DMS53 treated with DMSO at 0.1 percent for 48 hours (cell line): ENCODE measurements around the gene ADAMTS14.

Experiments used
- DNase-seq: peaks from one replicate; lab custom pipeline; 2025; ENCODE audit not compliant: unreplicated experiment; lab: John Stamatoyannopoulos, UW

ADAMTS14 gene

DNA sequence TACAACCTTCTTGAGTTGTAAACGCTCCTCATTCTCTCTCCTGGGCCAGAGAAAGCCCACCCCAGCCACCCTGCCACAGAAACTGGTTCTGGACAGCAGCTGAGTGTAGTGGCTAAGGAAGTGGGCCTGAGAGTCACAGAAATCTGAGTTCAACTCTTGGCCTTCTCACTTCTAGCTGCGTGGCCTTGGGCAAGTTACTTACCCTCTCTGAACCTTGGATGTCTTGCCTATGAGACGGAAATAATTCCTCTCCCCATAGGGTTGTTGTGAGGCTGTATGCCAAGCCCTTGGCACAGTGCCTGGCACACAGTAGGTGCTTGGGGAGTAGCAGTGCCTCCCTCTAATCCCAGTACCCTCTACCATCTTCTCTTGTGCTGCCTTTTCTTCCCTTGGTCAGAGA is 51.5 kb downstream of the ADAMTS14 start:
- no peak for DNase-seq

DNA sequence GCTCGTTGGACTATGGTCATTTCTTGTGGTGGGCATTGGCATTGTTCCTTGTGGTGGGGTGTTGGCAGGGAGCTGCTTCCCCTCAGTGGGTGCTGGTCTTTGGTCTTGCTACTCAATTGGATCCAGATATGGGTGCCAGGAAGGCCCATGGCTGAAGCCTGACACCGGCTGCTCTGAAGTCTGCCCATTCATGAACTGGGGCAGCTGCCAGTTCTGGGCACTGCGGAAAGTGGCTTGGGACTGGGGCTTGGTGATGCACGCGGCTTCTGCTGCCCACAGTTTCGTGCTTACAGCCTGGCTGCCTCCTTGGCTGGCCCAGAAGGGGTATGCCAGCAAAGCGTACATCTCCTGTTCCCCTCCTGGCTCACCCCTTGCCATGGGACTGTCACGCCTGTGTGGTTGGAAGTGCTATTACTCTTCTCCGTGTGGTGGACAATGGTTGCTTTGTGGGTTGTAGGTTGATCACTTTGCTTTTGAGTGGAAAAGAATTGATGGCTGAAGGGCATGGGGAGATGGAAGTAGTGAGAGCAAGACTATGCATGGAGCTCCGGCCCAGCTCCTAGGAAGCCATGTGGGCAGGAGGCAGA is 54.7 kb downstream of the ADAMTS14 start:
- no peak for DNase-seq

DNA sequence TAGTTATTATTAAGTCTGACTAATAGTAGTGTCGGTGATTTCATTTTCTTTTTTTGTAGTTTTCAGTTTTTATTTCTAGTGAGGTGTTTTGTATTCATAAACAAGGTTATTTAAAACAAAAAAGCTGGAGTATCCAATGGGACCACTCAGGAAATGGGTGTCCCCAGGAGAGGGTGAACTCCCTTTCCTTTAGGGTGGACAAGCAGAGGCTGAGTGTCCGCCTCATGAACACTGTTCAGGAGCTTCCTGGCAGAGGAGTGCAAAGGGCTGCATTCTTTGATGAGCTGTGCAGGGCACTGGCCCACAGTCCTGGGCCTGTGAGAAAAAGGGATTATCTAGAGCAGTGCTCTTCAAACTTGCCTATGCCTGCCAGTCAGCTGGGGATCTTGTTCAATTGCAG is 56.0 kb downstream of the ADAMTS14 start:
- no peak for DNase-seq

DNA sequence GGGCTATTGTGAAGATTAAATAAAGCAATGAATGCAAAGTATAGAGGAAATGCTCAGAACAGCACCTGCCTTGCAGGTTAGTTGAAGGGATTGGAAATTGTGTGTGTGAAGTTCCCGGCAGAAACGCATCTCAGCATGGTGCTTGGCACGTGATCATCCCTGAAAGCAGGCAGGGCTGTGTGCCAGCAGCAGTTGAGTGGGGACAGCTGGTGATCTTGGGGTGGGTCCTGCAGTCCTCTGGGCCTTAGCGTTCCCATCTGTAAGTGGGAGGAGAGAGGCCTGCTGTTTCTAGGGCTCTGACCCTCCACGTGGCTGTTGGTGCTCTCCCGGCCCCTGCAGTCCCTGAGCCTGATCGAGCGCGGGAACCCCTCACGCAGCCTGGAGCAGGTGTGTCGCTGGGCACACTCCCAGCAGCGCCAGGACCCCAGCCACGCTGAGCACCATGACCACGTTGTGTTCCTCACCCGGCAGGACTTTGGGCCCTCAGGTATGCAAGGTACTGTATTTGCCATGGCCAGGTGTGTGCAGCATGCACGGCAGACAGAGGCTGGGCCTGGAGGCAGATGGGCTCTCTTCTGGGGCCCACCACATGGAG is 57.6 kb downstream of the ADAMTS14 start:
- peak; percentile 35 for DNase-seq

DNA sequence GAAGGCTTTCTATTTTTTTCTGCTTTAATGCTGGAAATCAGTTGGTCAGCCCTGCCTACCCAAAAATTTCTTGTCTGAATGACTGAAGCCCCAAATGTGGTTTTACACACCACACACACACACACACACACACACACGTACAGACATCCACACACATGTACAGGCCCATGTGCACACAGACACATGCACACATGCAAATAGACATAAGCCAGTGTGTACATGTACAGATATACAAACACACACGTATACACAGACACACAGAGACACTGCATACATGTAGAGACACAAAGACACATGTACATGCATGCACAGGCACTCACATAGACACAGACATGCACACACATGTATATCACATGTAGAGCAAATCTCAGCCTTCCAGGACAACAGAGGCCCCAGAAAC is 58.6 kb downstream of the ADAMTS14 start:
- no peak for DNase-seq

DNA sequence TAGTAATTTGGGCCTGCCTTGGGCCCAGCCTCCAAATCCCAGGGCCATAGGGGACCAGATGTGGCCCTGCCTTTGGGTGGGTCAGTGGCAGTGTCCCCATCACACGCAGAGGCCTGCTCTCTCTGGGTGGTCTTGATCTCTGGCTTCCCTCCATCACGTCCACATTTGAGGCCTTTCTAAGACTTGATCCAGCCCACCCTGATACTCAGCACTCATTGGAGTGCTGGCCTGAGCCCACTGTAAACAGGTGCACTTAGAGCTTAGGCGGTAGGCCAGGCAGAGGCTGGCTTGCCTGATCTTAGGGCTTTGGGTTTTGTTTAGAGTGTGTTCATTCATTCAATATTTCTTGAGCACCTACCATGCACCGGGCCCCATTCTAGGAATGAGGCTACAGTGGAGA is 60.3 kb downstream of the ADAMTS14 start:
- DNase-seq, result no peak

DNA sequence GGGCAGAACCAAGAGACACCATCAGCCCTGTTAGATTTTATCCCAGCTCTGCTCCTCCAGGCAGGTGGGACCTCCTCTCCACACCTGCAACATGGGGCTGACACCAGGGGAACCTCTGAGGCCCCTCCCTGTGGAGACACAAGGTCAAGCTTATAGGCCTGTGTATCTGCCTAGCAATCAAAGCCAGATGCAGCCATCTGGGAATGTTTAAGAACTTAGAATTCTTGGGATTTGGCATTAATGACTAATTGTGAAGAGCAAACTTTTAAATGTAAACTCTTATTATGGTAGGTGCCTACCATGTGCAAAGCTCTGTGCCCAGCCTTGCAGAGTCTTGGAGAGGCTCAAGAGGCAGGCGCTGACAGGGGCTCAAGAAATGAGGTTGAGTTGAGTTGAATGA is 60.7 kb downstream of the ADAMTS14 start:
- no peak for DNase-seq

DNA sequence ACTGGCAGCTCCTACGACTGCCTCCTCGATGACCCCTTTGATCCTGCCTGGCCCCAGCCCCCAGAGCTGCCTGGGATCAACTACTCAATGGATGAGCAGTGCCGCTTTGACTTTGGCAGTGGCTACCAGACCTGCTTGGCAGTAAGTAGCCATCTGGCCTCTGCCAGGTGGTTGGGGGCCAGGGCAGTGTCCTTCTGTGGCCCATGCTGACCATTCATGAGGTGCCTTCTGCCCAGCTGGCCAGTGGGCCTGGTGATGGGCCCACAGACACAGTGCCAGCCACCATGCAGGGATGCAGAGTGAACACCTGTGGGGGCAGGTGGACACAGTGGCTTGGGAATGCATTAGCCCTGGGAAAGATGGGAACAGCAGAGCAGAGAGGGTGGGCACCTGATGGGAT is 62.9 kb downstream of the ADAMTS14 start:
- DNase-seq, result no peak

DNA sequence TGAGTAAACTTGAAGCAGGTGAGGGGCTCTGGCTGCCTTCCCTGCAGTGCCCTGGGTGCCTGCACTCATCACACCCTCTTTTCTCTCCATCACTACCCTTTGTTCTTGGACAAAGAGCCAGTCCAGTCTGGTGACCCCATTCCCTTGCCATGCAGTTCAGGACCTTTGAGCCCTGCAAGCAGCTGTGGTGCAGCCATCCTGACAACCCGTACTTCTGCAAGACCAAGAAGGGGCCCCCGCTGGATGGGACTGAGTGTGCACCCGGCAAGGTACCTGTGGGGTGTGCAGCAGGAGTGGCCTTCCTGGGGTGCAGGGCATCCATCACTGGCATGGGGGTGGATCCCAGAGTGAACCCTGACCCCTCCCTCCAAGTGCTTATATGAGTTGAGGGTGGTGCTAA is 64.2 kb downstream of the ADAMTS14 start:
- no peak for DNase-seq

DNA sequence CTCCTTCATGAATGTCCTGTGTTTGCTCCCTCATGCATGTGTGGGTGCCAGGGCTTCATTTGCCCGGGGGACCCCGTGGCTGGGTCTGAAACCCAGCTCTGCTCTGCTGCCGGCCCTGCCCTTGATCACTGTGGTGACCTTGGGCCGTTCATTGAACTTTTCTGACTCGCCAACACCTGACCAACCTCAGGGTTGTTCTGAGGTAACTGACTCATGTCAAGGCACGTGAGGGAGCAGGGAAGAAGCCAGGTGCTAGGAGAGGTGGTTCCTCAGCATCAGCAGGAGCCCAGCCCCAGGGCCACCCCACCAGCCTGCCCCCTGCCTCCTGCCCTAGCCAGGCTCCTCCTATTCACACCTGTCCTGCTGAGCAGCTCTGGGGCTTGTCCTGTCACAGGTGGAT is 64.9 kb downstream of the ADAMTS14 start:
- DNase-seq, result no peak

DNA sequence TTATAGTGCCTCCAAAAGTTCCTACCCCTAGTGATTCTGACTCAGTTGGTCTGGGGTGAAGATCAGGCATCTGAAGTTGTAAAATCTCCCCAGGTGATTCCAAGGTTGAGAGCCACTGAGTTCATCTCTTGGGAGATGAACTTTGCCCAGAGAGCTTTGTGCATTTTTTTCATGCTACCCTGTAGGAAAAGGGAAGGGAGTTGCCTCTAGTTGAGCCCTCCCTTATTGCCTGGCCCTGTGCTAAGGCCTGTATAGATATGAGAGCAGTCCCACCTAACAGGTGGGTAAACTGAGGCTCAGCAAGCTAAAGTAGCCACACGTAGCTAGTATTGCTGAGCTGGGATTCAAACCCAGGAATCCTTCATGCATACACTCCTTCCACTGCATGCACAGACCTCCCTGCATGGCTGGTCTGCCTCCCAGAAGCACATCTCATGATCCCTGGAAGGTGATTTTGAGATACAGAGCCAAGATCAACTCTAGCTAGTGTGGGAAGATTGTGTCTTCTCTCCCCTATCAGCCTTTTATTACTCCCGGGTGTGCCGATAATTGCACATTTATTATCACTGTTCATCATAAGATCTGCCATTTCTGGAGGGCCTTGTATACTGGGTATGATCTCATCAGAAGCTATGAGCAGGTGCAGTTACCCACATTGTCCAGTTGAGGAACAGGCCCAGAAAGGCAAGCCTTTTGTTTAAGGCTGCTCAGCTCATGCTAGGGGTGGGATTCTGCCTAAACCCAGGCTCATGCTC is 65.9 kb downstream of the ADAMTS14 start:
- no peak for DNase-seq

DNA sequence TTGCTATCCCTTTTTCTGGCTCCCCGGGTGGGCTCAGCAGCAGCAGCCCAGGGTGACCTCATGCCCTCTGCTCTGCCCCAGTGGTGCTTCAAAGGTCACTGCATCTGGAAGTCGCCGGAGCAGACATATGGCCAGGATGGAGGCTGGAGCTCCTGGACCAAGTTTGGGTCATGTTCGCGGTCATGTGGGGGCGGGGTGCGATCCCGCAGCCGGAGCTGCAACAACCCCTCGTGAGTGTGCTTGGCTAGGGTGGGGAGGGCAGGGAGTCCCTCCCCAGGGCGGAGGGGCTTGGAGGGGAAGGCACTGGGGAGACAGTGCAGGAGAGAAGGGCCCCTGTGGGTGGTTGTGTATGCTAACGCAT is 66.4 kb downstream of the ADAMTS14 start:
- DNase-seq, result no peak

DNA sequence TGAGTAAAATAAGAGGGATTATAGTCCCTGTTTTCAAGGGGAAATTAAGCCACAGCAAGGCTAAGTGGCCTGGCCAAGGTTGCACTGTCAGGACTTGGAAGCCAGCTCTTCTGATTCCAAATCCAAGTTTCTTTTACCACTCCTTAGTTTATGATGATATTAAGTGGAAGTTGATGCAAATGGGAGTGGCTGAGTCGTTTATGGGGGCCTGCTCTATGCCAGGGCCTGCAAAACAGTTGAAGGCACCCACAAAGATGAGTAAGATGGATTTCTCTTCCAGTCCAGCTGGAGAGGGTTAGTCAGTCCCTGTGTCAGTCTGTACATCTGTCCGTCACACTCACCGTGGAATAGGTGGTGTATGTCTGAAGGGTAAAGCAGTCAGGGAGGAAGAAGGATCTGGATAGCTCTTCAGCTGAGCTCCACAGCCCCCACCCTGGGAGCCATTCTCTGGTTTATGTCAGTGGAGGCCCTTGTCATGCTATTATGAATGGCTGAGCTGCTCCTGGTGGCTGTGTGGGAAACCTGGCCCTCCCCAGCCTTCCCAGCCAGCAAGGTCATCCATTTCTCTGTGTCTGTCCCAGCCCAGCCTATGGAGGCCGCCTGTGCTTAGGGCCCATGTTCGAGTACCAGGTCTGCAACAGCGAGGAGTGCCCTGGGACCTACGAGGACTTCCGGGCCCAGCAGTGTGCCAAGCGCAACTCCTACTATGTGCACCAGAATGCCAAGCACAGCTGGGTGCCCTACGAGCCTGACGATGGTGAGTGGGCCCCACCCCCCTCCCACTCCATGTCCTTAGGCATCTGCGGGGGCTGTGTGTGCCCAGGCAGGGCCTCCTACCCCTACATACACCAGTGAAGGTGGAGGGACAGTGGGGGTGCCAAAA is 68.3 kb downstream of the ADAMTS14 start:
- DNase-seq, result no peak

DNA sequence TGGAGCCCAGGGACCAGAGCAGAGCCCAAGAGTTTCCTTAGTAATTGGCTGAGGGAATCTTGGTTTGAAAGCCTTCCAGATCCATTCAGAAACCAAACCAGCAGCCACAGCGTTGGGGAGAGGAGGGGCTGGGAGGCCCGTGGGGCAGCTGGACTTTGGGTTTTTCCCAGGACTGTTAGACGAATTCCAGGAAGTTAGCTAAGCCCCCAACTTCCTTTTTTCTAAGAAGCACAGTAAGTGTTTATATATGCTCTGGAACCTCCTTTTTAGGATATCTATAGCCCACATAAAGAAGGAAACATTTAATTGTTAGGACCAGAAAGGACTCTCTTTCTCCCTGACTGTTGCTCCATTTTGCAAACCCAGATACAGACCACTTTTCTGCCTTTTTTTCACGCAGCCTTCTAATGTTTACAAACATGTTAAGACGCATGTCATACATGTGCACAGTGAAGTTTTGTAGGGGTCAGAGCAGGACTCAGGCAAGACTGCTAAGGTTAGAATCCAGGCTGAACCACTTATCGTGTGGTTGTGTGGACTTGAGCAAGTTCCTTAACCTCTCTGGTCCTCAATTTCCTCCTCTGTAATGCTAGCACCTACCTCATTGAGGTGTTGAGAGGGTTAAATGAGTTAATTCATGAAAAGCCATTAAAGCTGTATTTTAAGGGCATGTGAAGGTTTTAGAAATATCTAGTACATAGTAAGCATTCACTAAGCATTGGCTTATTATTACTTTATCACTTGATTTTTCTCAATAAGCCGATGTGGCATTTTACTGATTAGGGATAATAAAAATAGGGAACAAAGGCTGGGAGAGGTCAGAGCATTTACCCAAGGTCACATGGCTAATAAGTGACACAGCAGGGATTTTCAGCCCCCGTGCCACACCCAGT is 70.5 kb downstream of the ADAMTS14 start:
- DNase-seq, result no peak

DNA sequence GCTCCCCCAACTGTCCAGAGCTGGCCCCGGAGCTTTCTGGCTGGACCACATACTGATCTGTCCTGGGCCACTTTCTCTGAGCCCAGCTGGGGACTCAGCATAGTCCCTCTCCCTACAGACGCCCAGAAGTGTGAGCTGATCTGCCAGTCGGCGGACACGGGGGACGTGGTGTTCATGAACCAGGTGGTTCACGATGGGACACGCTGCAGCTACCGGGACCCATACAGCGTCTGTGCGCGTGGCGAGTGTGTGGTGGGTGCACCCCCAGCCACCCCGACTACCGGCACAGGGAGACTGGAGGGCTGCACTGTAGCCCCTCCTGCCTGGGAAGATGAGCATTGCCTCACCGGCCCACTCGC is 71.1 kb downstream of the ADAMTS14 start:
- no peak for DNase-seq

DNA sequence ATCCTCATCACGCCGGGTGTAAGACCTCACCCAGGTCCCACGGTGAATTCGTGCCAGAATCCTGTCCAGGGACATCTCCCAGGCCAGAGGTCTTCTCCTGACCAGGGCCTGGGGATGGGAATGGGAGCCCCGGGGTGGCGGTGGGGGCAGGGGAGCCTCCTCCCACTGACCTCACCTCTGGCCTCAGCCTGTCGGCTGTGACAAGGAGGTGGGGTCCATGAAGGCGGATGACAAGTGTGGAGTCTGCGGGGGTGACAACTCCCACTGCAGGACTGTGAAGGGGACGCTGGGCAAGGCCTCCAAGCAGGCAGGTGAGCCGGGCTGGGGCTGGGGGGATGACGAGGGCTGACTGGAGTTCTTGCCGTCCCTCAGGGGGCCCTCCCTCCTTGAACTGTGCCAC is 71.6 kb downstream of the ADAMTS14 start:
- DNase-seq, result no peak

DNA sequence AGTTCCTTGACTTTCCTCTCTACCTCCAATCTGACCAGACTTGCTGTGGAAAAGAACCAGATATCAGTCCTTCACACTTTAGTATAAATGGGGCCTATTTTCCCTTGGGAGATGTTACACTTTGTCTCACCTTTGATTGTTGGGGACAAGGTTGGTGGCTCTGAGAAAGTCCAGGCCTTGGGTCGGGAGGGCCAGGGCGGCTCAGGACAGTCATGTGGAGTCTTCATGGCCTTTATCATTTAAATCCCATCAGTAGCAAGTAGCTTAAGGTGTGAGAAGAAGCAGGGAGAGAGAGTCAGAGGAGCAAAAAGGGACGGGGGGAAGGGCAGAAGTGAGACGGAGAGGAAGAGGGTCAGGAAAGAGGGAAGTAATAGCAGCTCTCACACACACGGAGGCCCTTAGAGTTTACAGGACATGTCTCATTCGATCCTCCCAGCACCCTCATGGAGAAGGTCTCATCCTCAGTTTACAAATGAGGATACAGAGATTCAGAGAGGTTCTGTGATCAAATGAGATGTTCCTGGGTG is 72.4 kb downstream of the ADAMTS14 start:
- no peak for DNase-seq

DNA sequence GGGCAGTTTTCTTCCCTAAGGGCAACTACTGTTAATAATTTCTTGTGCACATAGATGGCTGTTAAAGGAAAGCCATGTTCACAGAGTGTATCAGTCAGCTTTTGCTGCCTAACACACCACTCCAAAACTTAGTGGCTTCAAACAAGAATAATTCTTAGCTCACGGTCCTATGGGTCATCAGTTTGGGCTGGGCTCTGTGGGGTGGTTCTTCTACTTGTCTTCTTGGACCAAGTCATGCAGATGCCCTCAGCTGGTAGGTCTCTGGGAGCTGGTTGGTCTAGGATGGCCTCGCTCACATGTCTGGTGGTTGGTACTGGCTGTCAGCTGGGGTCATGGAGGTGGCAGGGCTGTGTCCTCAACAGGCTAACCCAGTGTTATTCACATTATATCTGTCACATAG is 73.2 kb downstream of the ADAMTS14 start:
- no peak for DNase-seq

DNA sequence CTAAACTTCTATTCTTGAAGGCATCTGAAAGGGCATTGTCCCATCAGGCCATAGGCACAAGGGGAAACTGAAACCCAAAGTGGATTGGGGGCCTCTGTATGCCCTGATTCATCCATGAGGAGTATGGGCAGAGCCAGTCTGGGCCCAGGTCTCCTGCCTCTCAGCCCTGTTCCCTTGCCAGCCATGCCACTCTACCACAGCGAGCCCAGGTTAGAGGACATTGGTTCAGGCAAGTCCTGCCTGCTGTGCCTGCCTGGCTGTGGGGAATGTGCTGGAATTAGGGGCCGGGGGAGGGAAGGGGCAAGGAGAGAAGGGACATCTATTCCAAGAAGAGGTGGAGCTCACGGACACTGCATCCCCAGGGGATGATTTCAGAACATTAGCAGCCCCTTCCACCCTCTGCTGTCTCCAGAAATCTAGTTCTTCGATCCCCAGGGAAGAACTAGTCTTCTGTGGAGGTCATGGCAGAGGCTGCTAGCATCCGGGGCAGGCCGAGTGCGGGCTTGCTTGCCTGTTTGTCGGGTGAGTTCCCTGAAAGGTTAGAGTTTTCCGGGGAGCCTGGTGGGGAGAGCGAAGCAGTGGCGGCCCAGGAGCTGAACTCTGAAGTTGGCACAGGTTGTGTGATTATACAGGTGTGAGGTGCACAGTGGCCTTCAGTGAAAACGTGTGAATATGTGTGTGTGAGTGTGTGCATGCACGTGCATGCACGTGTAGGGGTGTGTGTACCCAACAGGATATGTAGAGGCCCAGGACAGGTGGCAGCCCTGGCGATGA is 75.1 kb downstream of the ADAMTS14 start:
- no peak for DNase-seq

DNA sequence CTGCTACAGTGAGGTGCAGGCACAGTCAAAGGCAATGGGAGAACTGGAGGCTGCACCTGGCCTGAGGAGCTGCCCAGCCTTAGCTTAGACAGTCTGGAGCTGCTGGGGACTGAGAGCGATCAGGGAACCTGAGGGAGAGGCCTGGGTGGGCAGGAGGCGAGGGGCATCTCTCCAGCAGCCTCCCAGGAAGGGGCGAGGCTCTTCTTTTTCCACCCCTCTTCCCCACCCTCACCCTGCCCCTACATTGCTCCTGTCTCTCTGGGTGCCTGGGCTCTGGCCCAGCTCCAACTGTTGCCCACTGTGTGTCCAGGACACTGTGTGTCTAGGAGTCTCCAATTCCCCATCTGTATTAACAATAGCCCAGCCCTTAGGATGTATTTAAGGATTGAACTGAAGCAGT is 76.0 kb downstream of the ADAMTS14 start:
- no peak for DNase-seq
